22Rv1 (cell line): Measurements from ENCODE around the gene NEDD4L.

Experiments used
- H3K27ac ChIP-seq: fragments of 450-650 bp; 2 replicates; pipeline ENCODE4 v1.5.1; 2017
- ZFX ChIP-seq: fragments of 450-650 bp; IDR thresholded peaks from 2 replicates; pipeline ENCODE4 v1.6.1; 2017; ENCODE audit warnings: antibody characterized with exemption, borderline replicate concordance
- TF ChIP-seq, protein P1 (sequence below): fragments of 450-650 bp; IDR thresholded peaks from 2 replicates; pipeline ENCODE4 v1.5.1; 2017; ENCODE audit warnings: mild to moderate bottlenecking

NEDD4L gene

DNA sequence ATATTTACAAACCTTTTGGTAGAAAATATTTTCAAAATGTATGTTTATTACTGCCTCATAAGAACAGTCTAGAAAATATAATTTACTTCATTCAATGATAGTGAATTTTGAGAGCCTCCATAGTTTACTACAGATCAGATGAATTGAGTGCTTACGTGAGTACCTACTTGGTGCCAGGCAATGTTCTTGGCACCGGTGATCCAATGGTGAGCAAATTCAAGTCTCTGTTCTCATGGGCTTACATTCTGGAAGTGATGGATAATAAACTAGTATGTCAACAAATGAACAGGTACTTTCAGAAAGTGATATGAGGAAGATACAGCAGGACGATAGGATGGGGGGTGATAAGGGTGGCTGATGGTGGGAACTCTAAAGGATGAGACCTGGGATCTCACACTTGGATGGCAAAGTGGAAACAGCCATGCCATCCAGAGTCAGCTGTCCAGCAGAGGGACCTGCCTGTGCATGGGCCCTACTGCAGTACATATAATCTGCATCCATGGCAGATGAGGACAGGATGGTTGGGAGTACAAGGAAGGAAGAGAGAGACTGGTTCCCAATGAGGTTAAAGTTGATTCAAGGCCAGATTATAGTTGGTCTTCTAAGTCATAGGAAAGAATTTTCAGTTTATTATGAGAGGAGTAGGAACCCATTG lies 277.0 kb downstream of the NEDD4L start:
- TF ChIP-seq ZFX: no peak
- TF ChIP-seq, protein P1, sequence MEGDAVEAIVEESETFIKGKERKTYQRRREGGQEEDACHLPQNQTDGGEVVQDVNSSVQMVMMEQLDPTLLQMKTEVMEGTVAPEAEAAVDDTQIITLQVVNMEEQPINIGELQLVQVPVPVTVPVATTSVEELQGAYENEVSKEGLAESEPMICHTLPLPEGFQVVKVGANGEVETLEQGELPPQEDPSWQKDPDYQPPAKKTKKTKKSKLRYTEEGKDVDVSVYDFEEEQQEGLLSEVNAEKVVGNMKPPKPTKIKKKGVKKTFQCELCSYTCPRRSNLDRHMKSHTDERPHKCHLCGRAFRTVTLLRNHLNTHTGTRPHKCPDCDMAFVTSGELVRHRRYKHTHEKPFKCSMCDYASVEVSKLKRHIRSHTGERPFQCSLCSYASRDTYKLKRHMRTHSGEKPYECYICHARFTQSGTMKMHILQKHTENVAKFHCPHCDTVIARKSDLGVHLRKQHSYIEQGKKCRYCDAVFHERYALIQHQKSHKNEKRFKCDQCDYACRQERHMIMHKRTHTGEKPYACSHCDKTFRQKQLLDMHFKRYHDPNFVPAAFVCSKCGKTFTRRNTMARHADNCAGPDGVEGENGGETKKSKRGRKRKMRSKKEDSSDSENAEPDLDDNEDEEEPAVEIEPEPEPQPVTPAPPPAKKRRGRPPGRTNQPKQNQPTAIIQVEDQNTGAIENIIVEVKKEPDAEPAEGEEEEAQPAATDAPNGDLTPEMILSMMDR: no peak

DNA sequence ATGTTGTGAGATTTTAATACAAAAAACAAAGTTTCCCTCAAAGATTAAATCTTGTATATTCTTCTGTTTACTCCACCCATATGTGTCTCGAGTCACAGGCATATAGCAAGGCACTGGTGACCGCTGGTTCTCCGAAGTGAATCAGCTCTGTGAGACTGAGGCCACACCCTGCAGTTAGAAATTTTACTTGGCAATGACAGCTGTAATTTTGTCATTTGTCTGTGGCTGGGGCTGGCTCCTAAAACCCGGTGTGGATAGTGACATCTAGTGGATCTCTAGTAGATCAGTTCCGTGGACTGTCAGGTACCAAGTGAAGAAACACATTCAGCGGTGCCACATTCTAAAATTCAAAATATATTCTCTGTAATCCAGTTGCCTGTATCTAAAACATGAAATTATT lies 278.0 kb downstream of the NEDD4L start:
- peak overlapping the region; percentile 40 for H3K27ac ChIP-seq
- TF ChIP-seq, protein P1: peak; percentile 81
- TF ChIP-seq ZFX: no peak

More for the DNA sequence above, 277.0 kb downstream of the NEDD4L start:
- peak overlapping the region; percentile 40; the same call in 1 of the 2 replicates for H3K27ac ChIP-seq

DNA sequence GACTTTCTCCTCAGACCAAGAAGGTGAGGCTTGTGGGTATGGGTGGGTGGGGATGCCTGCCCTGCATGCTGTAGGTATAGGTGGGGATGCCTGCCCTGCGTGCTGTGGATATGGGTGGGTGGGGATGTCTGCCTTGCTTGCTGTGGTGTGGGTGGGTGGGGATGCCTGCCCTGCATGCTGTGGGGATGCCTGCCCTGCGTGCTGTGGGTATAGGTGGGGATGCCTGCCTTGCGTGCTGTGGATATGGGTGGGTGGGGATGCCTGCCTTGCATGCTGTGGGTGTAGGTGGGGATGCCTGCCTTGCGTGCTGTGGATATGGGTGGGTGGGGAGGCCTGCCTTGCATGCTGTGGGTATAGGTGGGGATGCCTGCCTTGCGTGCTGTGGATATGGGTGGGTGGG lies 278.4 kb downstream of the NEDD4L start:
- TF ChIP-seq, protein P1: no peak; the same call in 1 of the 2 replicates
- no peak for TF ChIP-seq ZFX
- H3K27ac ChIP-seq: no peak overlapping the region

DNA sequence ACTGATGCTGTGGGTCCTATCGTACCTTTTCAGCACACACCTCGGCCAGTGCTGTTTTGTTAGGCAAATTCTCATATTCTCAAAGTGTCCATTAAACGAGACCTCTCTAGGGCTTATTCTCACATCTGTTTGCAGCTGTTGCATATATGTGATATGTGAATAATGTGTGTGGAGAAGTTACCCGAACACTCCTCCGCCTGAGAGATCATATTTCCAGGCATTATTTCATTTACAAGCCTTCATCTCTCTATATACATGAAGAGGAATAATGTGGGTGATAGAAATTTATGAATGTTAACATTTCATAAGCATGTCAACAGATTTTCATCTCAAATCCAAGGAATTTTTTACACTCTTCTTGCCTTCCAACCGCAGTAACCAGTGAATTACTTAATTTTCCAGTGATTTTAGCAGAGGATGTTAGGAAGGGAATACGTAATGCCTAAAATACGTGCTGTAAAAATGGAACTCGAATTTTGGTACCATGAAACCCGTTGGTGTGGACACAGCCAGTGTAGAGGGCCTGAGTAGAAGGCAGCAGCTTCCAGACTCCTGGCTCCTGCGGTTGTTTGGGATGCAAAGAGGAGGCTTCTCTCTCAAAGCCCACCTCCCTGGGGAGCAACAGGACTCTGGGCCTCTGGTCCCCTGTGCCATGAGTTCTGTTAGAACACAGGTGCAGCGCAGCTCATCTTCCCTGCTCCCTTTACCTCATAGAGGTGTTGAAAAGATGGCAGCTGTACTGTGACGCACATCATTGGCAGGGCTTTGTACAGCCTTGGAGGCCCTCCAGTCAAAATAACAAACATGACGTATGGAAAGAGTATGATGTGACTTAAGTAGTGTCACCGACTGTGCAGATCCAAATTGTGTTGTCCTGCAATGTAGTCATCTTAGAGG lies 280.1 kb downstream of the NEDD4L start:
- H3K27ac ChIP-seq: no peak overlapping the region
- TF ChIP-seq, protein P1: no peak
- no peak for TF ChIP-seq ZFX

DNA sequence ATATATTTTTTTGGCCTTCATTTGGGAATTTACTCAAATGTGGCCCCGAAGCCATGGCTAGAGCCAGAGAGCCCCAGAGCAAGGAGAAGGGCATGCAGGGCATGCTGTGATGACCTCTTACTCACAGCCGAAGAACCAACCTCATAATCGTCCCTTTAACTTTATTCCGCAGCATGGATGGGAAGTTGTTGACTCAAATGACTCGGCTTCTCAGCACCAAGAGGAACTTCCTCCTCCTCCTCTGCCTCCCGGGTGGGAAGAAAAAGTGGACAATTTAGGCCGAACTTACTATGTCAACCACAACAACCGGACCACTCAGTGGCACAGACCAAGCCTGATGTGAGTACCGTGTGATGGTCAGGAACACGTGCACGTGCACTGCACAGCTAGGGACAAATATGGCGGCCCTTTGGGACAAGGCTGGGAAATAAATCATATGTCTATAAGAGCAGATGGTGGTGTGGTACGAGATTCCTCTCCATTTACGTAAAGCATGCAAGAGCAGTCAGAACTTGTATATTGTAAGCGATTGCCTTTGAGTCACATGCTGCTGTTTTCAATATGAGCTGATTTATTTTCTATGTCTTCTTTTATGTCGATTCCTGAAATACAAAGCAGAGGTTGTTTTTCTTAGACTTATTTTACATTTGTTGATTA lies 280.9 kb downstream of the NEDD4L start:
- H3K27ac ChIP-seq: no peak overlapping the region
- TF ChIP-seq, protein P1: no peak
- TF ChIP-seq ZFX: no peak

DNA sequence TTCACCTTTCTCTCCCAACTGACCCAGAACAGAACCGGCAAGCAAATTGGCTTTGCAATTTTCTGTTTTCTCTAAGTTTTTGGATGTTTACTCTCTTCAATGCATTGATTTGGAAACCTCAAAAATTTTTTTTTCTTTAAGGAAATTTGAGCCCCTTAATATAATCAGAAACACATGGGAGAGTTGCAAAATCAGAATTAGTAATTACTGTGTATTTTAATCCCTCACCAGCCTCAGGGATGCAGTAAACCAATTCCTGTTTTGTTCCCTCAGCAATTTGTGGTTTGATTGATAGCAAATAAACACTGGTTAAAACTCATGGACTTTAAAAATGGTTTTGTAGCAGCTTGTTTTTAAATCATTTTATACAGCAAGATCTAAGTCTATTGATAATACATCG lies 281.5 kb downstream of the NEDD4L start:
- no peak for TF ChIP-seq ZFX
- TF ChIP-seq, protein P1: no peak
- H3K27ac ChIP-seq: no peak overlapping the region

DNA sequence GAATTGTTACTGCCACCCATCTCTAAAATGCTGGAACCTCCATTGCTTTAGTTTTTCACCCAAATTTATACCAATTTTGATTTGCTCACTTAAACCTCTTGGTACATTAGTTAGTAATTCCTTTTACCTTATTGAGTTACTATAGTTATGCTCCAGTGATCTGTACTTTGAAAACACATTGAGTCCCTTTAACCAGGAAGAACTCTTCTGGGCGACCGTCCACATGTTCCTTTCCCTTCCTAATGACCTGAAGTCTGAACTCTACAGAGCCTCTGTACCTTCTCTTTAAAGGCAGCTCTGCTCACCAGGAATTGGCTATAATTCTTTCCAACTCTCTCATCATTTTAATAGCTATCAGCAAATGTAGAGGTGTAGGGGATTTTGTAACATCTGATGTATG lies 290.0 kb downstream of the NEDD4L start:
- TF ChIP-seq, protein P1: no peak
- no peak for TF ChIP-seq ZFX
- H3K27ac ChIP-seq: no peak overlapping the region
